WERI-Rb-1 (cell line): ENCODE measurements around the gene MUCL1.

ENCODE experiments used
- DNase-seq: peaks from one replicate; pipeline ENCODE4 v3.0.0-alpha.2; 2020
- H3K27ac ChIP-seq: fragments of 250-450 bp; sonication (Bioruptor Pico); 2 replicates; pipeline ENCODE4 v1.5.1; 2020; ENCODE audit warnings: mild to moderate bottlenecking, moderate library complexity
- H3K27me3 ChIP-seq: fragments of 250-450 bp; sonication (Bioruptor Pico); 2 replicates; pipeline ENCODE4 v1.5.1; 2021; ENCODE audit warnings: mild to moderate bottlenecking, low read depth, moderate library complexity; ENCODE audit not compliant: insufficient read depth, severe bottlenecking
- H3K36me3 ChIP-seq: fragments of 250-450 bp; sonication (Bioruptor Pico); 2 replicates; pipeline ENCODE4 v1.5.1; 2020; ENCODE audit warnings: mild to moderate bottlenecking, moderate library complexity
- H3K4me3 ChIP-seq: 2 replicates; pipeline ENCODE4 v1.5.1; 2011; ENCODE audit warnings: low read depth, mild to moderate bottlenecking, control low read depth, low read length
- H3K9me3 ChIP-seq: fragments of 250-450 bp; sonication (Bioruptor Pico); 2 replicates; pipeline ENCODE4 v1.5.1; 2021; ENCODE audit warnings: mild to moderate bottlenecking, moderate library complexity; ENCODE audit not compliant: severe bottlenecking
- CTCF ChIP-seq: IDR thresholded peaks from 2 replicates; pipeline ENCODE4 v1.5.1; 2011; ENCODE audit warnings: low read depth, mild to moderate bottlenecking, control low read depth, inconsistent platforms, low read length

Gene MUCL1

GRCh38 chr12:54840244-54840865 lies 14.0 kb upstream of the MUCL1 start:
- DNase-seq: no peak
- Histone ChIP-seq H3K36me3 (no peaks in the 10 kb centered on the region), H3K27me3 (peaks cover 12% of the 10 kb centered on the region), H3K9me3 (peaks cover 8% of the 10 kb centered on the region), H3K27ac (no peak overlapping the region), H3K4me3 (no peak overlapping the region)
- no peak for TF ChIP-seq CTCF

- Histone ChIP-seq H3K27ac (no peak overlapping the region), H3K36me3 (no peaks in the 10 kb centered on the region), H3K4me3 (no peak overlapping the region), H3K27me3 (no peaks in the 10 kb centered on the region), H3K9me3 (no peaks in the 10 kb centered on the region)
- DNase-seq: no peak
- TF ChIP-seq CTCF: no peak
Observed at GRCh38 chr12:54857406-54857805, 3.1 kb downstream of the MUCL1 start.

GRCh38 chr12:54858562-54858961 lies 4.2 kb downstream of the MUCL1 start:
- no peaks in the 10 kb centered on the region for H3K36me3 ChIP-seq
- TF ChIP-seq CTCF: no peak

GRCh38 chr12:54859502-54859901 lies 5.2 kb downstream of the MUCL1 start:
- no peak for DNase-seq
- Histone ChIP-seq H3K27ac (no peak overlapping the region), H3K4me3 (no peak overlapping the region), H3K36me3 (no peaks in the 10 kb centered on the region), H3K9me3 (no peaks in the 10 kb centered on the region), H3K27me3 (no peaks in the 10 kb centered on the region)
- no peak for TF ChIP-seq CTCF

More at GRCh38 chr12:54858562-54858961, 4.2 kb downstream of the MUCL1 start:
- H3K27me3 ChIP-seq: no peaks in the 10 kb centered on the region
- no peak for DNase-seq
- H3K9me3 ChIP-seq: no peaks in the 10 kb centered on the region
- no peak overlapping the region for H3K4me3 ChIP-seq
- no peak overlapping the region for H3K27ac ChIP-seq

GRCh38 chr12:54861927-54862326 lies 7.6 kb downstream of the MUCL1 start:
- Histone ChIP-seq H3K4me3 (no peak overlapping the region), H3K36me3 (no peaks in the 10 kb centered on the region), H3K27ac (no peak overlapping the region), H3K27me3 (no peaks in the 10 kb centered on the region), H3K9me3 (no peaks in the 10 kb centered on the region)
- TF ChIP-seq CTCF: no peak
- no peak for DNase-seq
